OCI-LY1 (cell line): ENCODE results near the gene PLSCR4.

Experiments used
- H2AFZ ChIP-seq: fragments of 200-600 bp; sonication (generic), shearing (Covaris generic); 2 replicates; pipeline ENCODE4 v1.6.0; 2014; ENCODE audit warnings: antibody characterized with exemption, mild to moderate bottlenecking, low read length
- H3F3A ChIP-seq: fragments of 200-600 bp; sonication (generic), shearing (Covaris generic); 2 replicates; pipeline ENCODE4 v1.6.0; 2014; ENCODE audit warnings: mild to moderate bottlenecking, antibody characterized with exemption, low read length, moderate library complexity; ENCODE audit not compliant: insufficient read depth
- H3K27ac ChIP-seq: fragments of 200-600 bp; sonication (generic); 2 replicates; pipeline ENCODE4 v1.5.1; 2014; ENCODE audit warnings: low read length, mixed run types, mild to moderate bottlenecking, low read depth; ENCODE audit not compliant: poor library complexity, severe bottlenecking
- H3K27me3 ChIP-seq: fragments of 200-600 bp; sonication (generic); 2 replicates; pipeline ENCODE4 v1.6.0; 2014; ENCODE audit warnings: antibody characterized with exemption, mild to moderate bottlenecking, low read length, moderate library complexity; ENCODE audit not compliant: insufficient read depth
- H3K36me3 ChIP-seq: fragments of 200-600 bp; sonication (generic); 2 replicates; pipeline ENCODE4 v1.6.1; 2014; ENCODE audit warnings: mild to moderate bottlenecking, antibody characterized with exemption, low read length, moderate library complexity, mixed read lengths; ENCODE audit not compliant: insufficient read depth
- H3K4me1 ChIP-seq: fragments of 200-600 bp; sonication (generic); 2 replicates; pipeline ENCODE4 v1.5.1; 2014; ENCODE audit warnings: mild to moderate bottlenecking, low read length, moderate library complexity; ENCODE audit not compliant: insufficient read depth, severe bottlenecking
- H3K4me2 ChIP-seq: fragments of 200-600 bp; sonication (generic), shearing (Covaris generic); 2 replicates; pipeline ENCODE4 v1.6.1; 2014; ENCODE audit warnings: low read length
- H3K4me3 ChIP-seq: fragments of 200-600 bp; sonication (generic); 2 replicates; pipeline ENCODE4 v1.5.1; 2014; ENCODE audit warnings: low read length, low read depth, mild to moderate bottlenecking, mixed read lengths; ENCODE audit not compliant: poor library complexity, severe bottlenecking
- H3K79me2 ChIP-seq: fragments of 200-600 bp; shearing (Covaris generic); 2 replicates; pipeline ENCODE4 v1.6.1; 2016; ENCODE audit warnings: mixed run types, low read length, mixed read lengths; ENCODE audit not compliant: insufficient read depth
- H3K9ac ChIP-seq: fragments of 200-600 bp; sonication (generic), shearing (Covaris generic); 2 replicates; pipeline ENCODE4 v1.6.1; 2014; ENCODE audit warnings: mild to moderate bottlenecking, low read length, mixed read lengths
- H3K9me2 ChIP-seq: fragments of 200-600 bp; sonication (generic), shearing (Covaris generic); 2 replicates; pipeline ENCODE4 v1.6.1; 2014; ENCODE audit warnings: low read depth, mild to moderate bottlenecking, low read length, mixed read lengths
- H3K9me3 ChIP-seq: fragments of 200-600 bp; shearing (Covaris generic); 2 replicates; pipeline ENCODE4 v1.6.1; 2014; ENCODE audit warnings: low read length, mixed read lengths
- H4K20me1 ChIP-seq: fragments of 200-600 bp; sonication (generic), shearing (Covaris generic); 2 replicates; pipeline ENCODE4 v1.6.0; 2016; ENCODE audit warnings: mild to moderate bottlenecking, low read length; ENCODE audit not compliant: insufficient read depth
- EZH2 ChIP-seq: fragments of 200-600 bp; sonication (generic), shearing (Covaris generic); IDR thresholded peaks from 2 replicates; pipeline ENCODE4 v1.8.0; 2017; ENCODE audit warnings: borderline replicate concordance, mixed run types, mild to moderate bottlenecking, antibody characterized with exemption, low read length, moderate library complexity, mixed read lengths
- TF ChIP-seq, protein P1 (sequence below): fragments of 200-600 bp; sonication (generic), shearing (Covaris generic); IDR thresholded peaks from 2 replicates; pipeline ENCODE4 v1.5.1; 2017; ENCODE audit warnings: mild to moderate bottlenecking, antibody characterized with exemption, low read length, moderate library complexity, mixed read lengths

PLSCR4 gene

DNA sequence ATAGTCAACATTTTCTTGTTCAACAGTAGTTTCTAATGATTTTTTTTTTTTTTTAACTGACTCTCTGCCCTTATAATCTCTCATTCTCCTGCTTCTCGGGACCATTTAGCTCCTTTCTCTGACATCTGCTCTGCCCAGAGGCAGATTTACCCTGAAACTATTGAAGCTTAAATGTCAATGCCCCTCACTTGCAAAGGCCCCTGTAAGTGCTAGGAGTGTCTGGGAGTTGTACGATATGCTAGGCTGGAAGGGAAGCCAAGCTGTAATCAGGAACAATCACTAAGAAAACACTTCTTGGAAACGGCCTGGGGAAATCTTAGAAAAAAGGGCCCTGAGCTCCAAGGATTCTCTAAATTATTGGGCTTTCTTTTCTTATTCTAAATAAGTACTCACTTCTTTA, 84.1 kb downstream of the PLSCR4 start:
- Histone ChIP-seq H3K27ac (no peak overlapping the region), H3K36me3 (no peaks in the 10 kb centered on the region), H2AFZ (no peak overlapping the region), H4K20me1 (no peaks in the 10 kb centered on the region), H3K4me1 (no peaks in the 10 kb centered on the region), H3K79me2 (no peaks in the 10 kb centered on the region), H3K27me3 (no peaks in the 10 kb centered on the region), H3K9me2 (no peaks in the 10 kb centered on the region; the same call in 1 of the 2 replicates), H3K4me2 (no peak overlapping the region), H3F3A (no peaks in the 10 kb centered on the region), H3K9me3 (no peaks in the 10 kb centered on the region), H3K9ac (no peak overlapping the region), H3K4me3 (no peak overlapping the region)
- TF ChIP-seq, protein P1, sequence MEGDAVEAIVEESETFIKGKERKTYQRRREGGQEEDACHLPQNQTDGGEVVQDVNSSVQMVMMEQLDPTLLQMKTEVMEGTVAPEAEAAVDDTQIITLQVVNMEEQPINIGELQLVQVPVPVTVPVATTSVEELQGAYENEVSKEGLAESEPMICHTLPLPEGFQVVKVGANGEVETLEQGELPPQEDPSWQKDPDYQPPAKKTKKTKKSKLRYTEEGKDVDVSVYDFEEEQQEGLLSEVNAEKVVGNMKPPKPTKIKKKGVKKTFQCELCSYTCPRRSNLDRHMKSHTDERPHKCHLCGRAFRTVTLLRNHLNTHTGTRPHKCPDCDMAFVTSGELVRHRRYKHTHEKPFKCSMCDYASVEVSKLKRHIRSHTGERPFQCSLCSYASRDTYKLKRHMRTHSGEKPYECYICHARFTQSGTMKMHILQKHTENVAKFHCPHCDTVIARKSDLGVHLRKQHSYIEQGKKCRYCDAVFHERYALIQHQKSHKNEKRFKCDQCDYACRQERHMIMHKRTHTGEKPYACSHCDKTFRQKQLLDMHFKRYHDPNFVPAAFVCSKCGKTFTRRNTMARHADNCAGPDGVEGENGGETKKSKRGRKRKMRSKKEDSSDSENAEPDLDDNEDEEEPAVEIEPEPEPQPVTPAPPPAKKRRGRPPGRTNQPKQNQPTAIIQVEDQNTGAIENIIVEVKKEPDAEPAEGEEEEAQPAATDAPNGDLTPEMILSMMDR = no peak
- TF ChIP-seq EZH2 = no peak

DNA sequence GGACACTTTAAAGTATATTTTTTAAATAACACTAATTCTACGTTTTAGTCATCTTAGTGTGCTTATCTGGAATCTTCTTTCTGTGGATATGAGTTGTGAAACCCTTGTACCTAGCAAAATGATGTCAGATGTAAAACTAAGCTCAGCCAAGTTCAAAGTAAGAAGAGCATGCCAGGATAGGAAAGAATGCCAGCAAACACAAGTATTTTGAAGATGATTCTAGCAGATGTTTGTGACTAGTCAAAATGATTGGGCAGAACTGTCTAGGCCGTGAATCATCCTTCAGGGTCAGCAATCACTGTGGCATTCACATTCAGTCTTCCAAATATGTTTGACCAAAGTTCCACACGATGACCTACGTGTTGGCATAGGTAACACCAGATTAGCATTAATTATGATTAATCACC, 84.5 kb downstream of the PLSCR4 start:
- no peak overlapping the region for H2AFZ ChIP-seq
- no peaks in the 10 kb centered on the region for H3K27me3 ChIP-seq
- H3K4me1 ChIP-seq = no peaks in the 10 kb centered on the region
- H4K20me1 ChIP-seq = no peaks in the 10 kb centered on the region
- H3K79me2 ChIP-seq = no peaks in the 10 kb centered on the region
- no peak overlapping the region for H3K9ac ChIP-seq
- TF ChIP-seq EZH2 = no peak
- no peak overlapping the region for H3K4me3 ChIP-seq
- no peaks in the 10 kb centered on the region for H3K9me3 ChIP-seq
- no peak overlapping the region for H3K4me2 ChIP-seq
- H3K36me3 ChIP-seq = no peaks in the 10 kb centered on the region
- no peaks in the 10 kb centered on the region for H3F3A ChIP-seq
- no peaks in the 10 kb centered on the region; the same call in 1 of the 2 replicates for H3K9me2 ChIP-seq
- H3K27ac ChIP-seq = no peak overlapping the region

DNA sequence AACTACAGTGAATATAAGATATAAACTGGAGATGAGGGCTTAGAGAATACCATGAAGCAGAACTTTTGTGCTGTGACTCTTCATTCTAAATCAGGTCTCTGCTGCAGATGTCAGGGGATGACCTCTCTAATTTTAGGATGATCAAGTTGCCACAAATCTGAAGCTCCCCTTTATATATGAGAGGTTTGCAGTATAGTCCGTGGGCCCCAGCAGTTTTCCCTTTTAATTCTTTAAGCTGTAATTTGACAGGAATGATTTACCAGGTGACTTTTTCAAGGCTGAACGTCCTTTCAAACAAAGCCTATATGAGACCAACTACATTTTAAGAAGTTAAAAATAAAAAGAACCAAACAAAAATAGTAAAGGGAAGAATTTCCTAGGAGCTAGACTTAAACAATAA, 85.0 kb downstream of the PLSCR4 start:
- Histone ChIP-seq H3K79me2 (no peaks in the 10 kb centered on the region), H3F3A (no peaks in the 10 kb centered on the region), H3K4me1 (no peaks in the 10 kb centered on the region), H3K4me2 (no peak overlapping the region), H3K36me3 (no peaks in the 10 kb centered on the region), H3K9me2 (no peaks in the 10 kb centered on the region; the same call in 1 of the 2 replicates), H2AFZ (no peak overlapping the region), H3K27ac (no peak overlapping the region), H3K27me3 (no peaks in the 10 kb centered on the region), H4K20me1 (no peaks in the 10 kb centered on the region), H3K4me3 (no peak overlapping the region), H3K9me3 (no peaks in the 10 kb centered on the region), H3K9ac (no peak overlapping the region)
- TF ChIP-seq, protein P1 = no peak
- TF ChIP-seq EZH2 = no peak
